Activated T-cell treated with anti-CD3 and anti-CD28 coated beads, Interleukin-2, amount 50 U/mL, for 4 hours (primary cell): Measurements from ENCODE around the gene ARHGAP32. TPM values are rescaled to one million over a fixed set of nuclear protein-coding genes. Genes with fewer than 3 reads are reported as not detected.

Experiments used
- ATAC-seq, 2 donors: fragments of 200-7000 bp; cut with Tn5 transposase; one replicate each; pipeline ENCODE4 v1.10.0; 2021
- DNase-seq: peaks from one replicate; pipeline ENCODE4 v3.0.0-alpha.2; 2020
- H3K27me3 Mint-ChIP-seq: one replicate; pipeline ENCODE4 v1.8.0; 2021; ENCODE audit warnings: low read depth, mixed read lengths
- H3K36me3 Mint-ChIP-seq: one replicate; pipeline ENCODE4 v1.8.0; 2022; ENCODE audit warnings: mixed read lengths; ENCODE audit not compliant: insufficient read depth
- H3K4me1 Mint-ChIP-seq: one replicate; pipeline ENCODE4 v1.8.0; 2021; ENCODE audit warnings: low read depth, mixed read lengths
- H3K4me3 Mint-ChIP-seq: one replicate; pipeline ENCODE4 v1.8.0; 2021; ENCODE audit warnings: mild to moderate bottlenecking, moderate library complexity, mixed read lengths
- H3K9me3 Mint-ChIP-seq: one replicate; pipeline ENCODE4 v1.8.0; 2021; ENCODE audit warnings: mixed read lengths
- total RNA-seq, 3 donors: library from RNA; stranded (reverse); gene quantifications; one replicate each; pipeline ENCODE4 v1.2.1, GENCODE V29; 2021

The ARHGAP32 gene
- total RNA-seq, 3 donors from 2014 or later = 2.2 to 4.2 (median 3.2) TPM

GRCh38 chr11:129115652-129116586 is 76.2 kb downstream of the ARHGAP32 start:
- no peak overlapping the region for H3K4me3 Mint-ChIP-seq
- H3K4me1 Mint-ChIP-seq = no peaks in the 10 kb centered on the region
- DNase-seq (no peak), ATAC-seq (peak in 1 of 2 donors; percentile 18)
- H3K36me3 Mint-ChIP-seq = no peaks in the 10 kb centered on the region
- H3K9me3 Mint-ChIP-seq = no peaks in the 10 kb centered on the region
- no peaks in the 10 kb centered on the region for H3K27me3 Mint-ChIP-seq

- ATAC-seq (no peak), DNase-seq (no peak)
- Mint-ChIP-seq H3K4me3 (no peak overlapping the region), H3K4me1 (no peaks in the 10 kb centered on the region), H3K9me3 (peaks cover 13% of the 10 kb centered on the region), H3K27me3 (no peaks in the 10 kb centered on the region), H3K36me3 (peaks cover 2% of the 10 kb centered on the region)
Measured at GRCh38 chr11:129109701-129110100, 82.4 kb downstream of the ARHGAP32 start.

- H3K9me3 Mint-ChIP-seq = peaks cover 24% of the 10 kb centered on the region
- ATAC-seq (no peak), DNase-seq (no peak)
- no peaks in the 10 kb centered on the region for H3K27me3 Mint-ChIP-seq
- no peaks in the 10 kb centered on the region for H3K4me1 Mint-ChIP-seq
- H3K4me3 Mint-ChIP-seq = no peak overlapping the region
- H3K36me3 Mint-ChIP-seq = peaks cover 6% of the 10 kb centered on the region
Measured at GRCh38 chr11:129106788-129107187, 85.3 kb downstream of the ARHGAP32 start.

- Mint-ChIP-seq H3K9me3 (peaks cover 30% of the 10 kb centered on the region), H3K27me3 (no peaks in the 10 kb centered on the region), H3K36me3 (peaks cover 6% of the 10 kb centered on the region), H3K4me1 (no peaks in the 10 kb centered on the region), H3K4me3 (no peak overlapping the region)
- DNase-seq (no peak), ATAC-seq (no peak)
Measured at GRCh38 chr11:129102756-129103155, 89.4 kb downstream of the ARHGAP32 start.

- no peak for ATAC-seq
- peaks cover 35% of the 10 kb centered on the region for H3K9me3 Mint-ChIP-seq
Measured at GRCh38 chr11:129102225-129102624, 89.9 kb downstream of the ARHGAP32 start.

GRCh38 chr11:129093283-129093682 is 98.8 kb downstream of the ARHGAP32 start:
- Mint-ChIP-seq H3K4me3 (no peak overlapping the region), H3K27me3 (no peaks in the 10 kb centered on the region), H3K4me1 (no peaks in the 10 kb centered on the region), H3K36me3 (no peaks in the 10 kb centered on the region), H3K9me3 (peaks cover 11% of the 10 kb centered on the region)
- DNase-seq (no peak), ATAC-seq (no peak)

More at GRCh38 chr11:129102225-129102624, 89.9 kb downstream of the ARHGAP32 start:
- peaks cover 6% of the 10 kb centered on the region for H3K36me3 Mint-ChIP-seq
- DNase-seq = no peak
- no peaks in the 10 kb centered on the region for H3K27me3 Mint-ChIP-seq
- no peak overlapping the region for H3K4me3 Mint-ChIP-seq
- no peaks in the 10 kb centered on the region for H3K4me1 Mint-ChIP-seq

- no peaks in the 10 kb centered on the region for H3K4me1 Mint-ChIP-seq
Measured at GRCh38 chr11:129090056-129090455, 102.1 kb downstream of the ARHGAP32 start.

GRCh38 chr11:129089279-129089678 is 102.8 kb downstream of the ARHGAP32 start:
- ATAC-seq (no peak), DNase-seq (no peak)
- no peaks in the 10 kb centered on the region for H3K4me1 Mint-ChIP-seq
- no peak overlapping the region for H3K4me3 Mint-ChIP-seq
- H3K27me3 Mint-ChIP-seq = no peaks in the 10 kb centered on the region
- H3K36me3 Mint-ChIP-seq = peaks cover 5% of the 10 kb centered on the region
- peaks cover 5% of the 10 kb centered on the region for H3K9me3 Mint-ChIP-seq

More at GRCh38 chr11:129090056-129090455, 102.1 kb downstream of the ARHGAP32 start:
- ATAC-seq (no peak), DNase-seq (no peak)
- no peak overlapping the region for H3K4me3 Mint-ChIP-seq
- H3K36me3 Mint-ChIP-seq = no peaks in the 10 kb centered on the region
- no peaks in the 10 kb centered on the region for H3K9me3 Mint-ChIP-seq
- no peaks in the 10 kb centered on the region for H3K27me3 Mint-ChIP-seq

- Mint-ChIP-seq H3K4me1 (no peaks in the 10 kb centered on the region), H3K4me3 (no peak overlapping the region), H3K27me3 (no peaks in the 10 kb centered on the region), H3K36me3 (peaks cover 9% of the 10 kb centered on the region), H3K9me3 (peaks cover 24% of the 10 kb centered on the region)
- ATAC-seq = no peak
- DNase-seq = no peak
Measured at GRCh38 chr11:129086976-129087375, 105.1 kb downstream of the ARHGAP32 start.

- ATAC-seq = no peak
- Mint-ChIP-seq H3K36me3 (no peaks in the 10 kb centered on the region), H3K4me3 (no peak overlapping the region), H3K9me3 (peaks cover 26% of the 10 kb centered on the region), H3K4me1 (no peaks in the 10 kb centered on the region), H3K27me3 (no peaks in the 10 kb centered on the region)
- no peak for DNase-seq
Measured at GRCh38 chr11:129077191-129077590, 114.9 kb downstream of the ARHGAP32 start.

- DNase-seq (no peak), ATAC-seq (no peak)
- H3K36me3 Mint-ChIP-seq = peaks cover 3% of the 10 kb centered on the region
- H3K4me1 Mint-ChIP-seq = no peaks in the 10 kb centered on the region
- H3K9me3 Mint-ChIP-seq = peaks cover 15% of the 10 kb centered on the region
- no peaks in the 10 kb centered on the region for H3K27me3 Mint-ChIP-seq
- no peak overlapping the region for H3K4me3 Mint-ChIP-seq
Measured at GRCh38 chr11:129075757-129076156, 116.4 kb downstream of the ARHGAP32 start.

- no peaks in the 10 kb centered on the region for H3K9me3 Mint-ChIP-seq
- no peak overlapping the region for H3K4me3 Mint-ChIP-seq
- ATAC-seq = no peak
- H3K27me3 Mint-ChIP-seq = no peaks in the 10 kb centered on the region
- H3K36me3 Mint-ChIP-seq = peaks cover 9% of the 10 kb centered on the region
- no peaks in the 10 kb centered on the region for H3K4me1 Mint-ChIP-seq
- DNase-seq = no peak
Measured at GRCh38 chr11:129067454-129067853, 124.7 kb downstream of the ARHGAP32 start.

- ATAC-seq = no peak
- Mint-ChIP-seq H3K36me3 (peaks cover 6% of the 10 kb centered on the region), H3K4me1 (no peaks in the 10 kb centered on the region), H3K4me3 (no peak overlapping the region), H3K9me3 (no peaks in the 10 kb centered on the region), H3K27me3 (no peaks in the 10 kb centered on the region)
- no peak for DNase-seq
Measured at GRCh38 chr11:129066229-129066628, 125.9 kb downstream of the ARHGAP32 start.

GRCh38 chr11:129063118-129063517 is 129.0 kb downstream of the ARHGAP32 start:
- Mint-ChIP-seq H3K27me3 (no peaks in the 10 kb centered on the region), H3K36me3 (peaks cover 6% of the 10 kb centered on the region), H3K9me3 (no peaks in the 10 kb centered on the region), H3K4me3 (no peak overlapping the region), H3K4me1 (no peaks in the 10 kb centered on the region)
- ATAC-seq (no peak), DNase-seq (no peak)
